ENCODE measurements around the gene RNASET2. TPM values are rescaled to one million over a fixed set of nuclear protein-coding genes. Genes with fewer than 3 reads are reported as not detected.

RNASET2 gene
- total RNA-seq, 2 donors from 2014 or later: 25.8 to 29.3 TPM

- Histone ChIP-seq H3K36me3 (ENCODE audit: control insufficient read depth, insufficient read depth, low read length) (no peaks in the 10 kb centered on the region), H3K4me1 (ENCODE audit: control insufficient read depth, insufficient read depth, low read length) (peaks cover 7% of the 10 kb centered on the region), H3K4me3 (ENCODE audit: low read length) (no peak overlapping the region), H3K27me3 (ENCODE audit: control insufficient read depth, insufficient read depth, low read length, poor library complexity, severe bottlenecking) (no peaks in the 10 kb centered on the region), H3K9ac (ENCODE audit: extremely low read depth, low read length, poor library complexity, severe bottlenecking) (no peak overlapping the region), H3K9me3 (ENCODE audit: control insufficient read depth, low read length) (no peaks in the 10 kb centered on the region), H3K27ac (ENCODE audit: low read depth, low read length) (no peak overlapping the region)
- H3K4me3 Mint-ChIP-seq: no peak overlapping the region
- no peak for DNase-seq
- peaks cover 11% of the 10 kb centered on the region for H3K4me1 Mint-ChIP-seq
- 92 to 98% methylated on average over 9 to 12 of the region's 12 CpGs for WGBS, 2 experiments (ENCODE audit: insufficient coverage in 1 of 2, insufficient read length in 1 of 2)
- H3K27ac Mint-ChIP-seq: no peak overlapping the region
- no peaks in the 10 kb centered on the region for H3K27me3 Mint-ChIP-seq (ENCODE audit: insufficient read depth)
- TF ChIP-seq CTCF (conservative IDR thresholded peaks at IDR 0.05): no peak
- no peaks in the 10 kb centered on the region for H3K9me3 Mint-ChIP-seq
- H3K36me3 Mint-ChIP-seq (ENCODE audit: low read depth): no peaks in the 10 kb centered on the region
Measured at GRCh38 chr6:166926748-166927147, 29.6 kb downstream of the RNASET2 start.

- H3K27me3 Mint-ChIP-seq (ENCODE audit: insufficient read depth): no peaks in the 10 kb centered on the region
- Histone ChIP-seq H3K36me3 (ENCODE audit: control insufficient read depth, insufficient read depth, low read length) (no peaks in the 10 kb centered on the region), H3K27ac (ENCODE audit: low read depth, low read length) (no peak overlapping the region), H3K27me3 (ENCODE audit: control insufficient read depth, insufficient read depth, low read length, poor library complexity, severe bottlenecking) (no peaks in the 10 kb centered on the region), H3K9ac (ENCODE audit: extremely low read depth, low read length, poor library complexity, severe bottlenecking) (no peak overlapping the region), H3K4me1 (ENCODE audit: control insufficient read depth, insufficient read depth, low read length) (peaks cover 7% of the 10 kb centered on the region), H3K4me3 (ENCODE audit: low read length) (no peak overlapping the region), H3K9me3 (ENCODE audit: control insufficient read depth, low read length) (no peaks in the 10 kb centered on the region)
- DNase-seq: no peak
- H3K4me1 Mint-ChIP-seq: peaks cover 11% of the 10 kb centered on the region
- H3K9me3 Mint-ChIP-seq: no peaks in the 10 kb centered on the region
- H3K4me3 Mint-ChIP-seq: no peak overlapping the region
- H3K27ac Mint-ChIP-seq: no peak overlapping the region
- 95 to 98% methylated on average over 17 to 19 of the region's 19 CpGs for WGBS, 2 experiments (ENCODE audit: insufficient coverage in 1 of 2, insufficient read length in 1 of 2)
- no peak for TF ChIP-seq CTCF (conservative IDR thresholded peaks at IDR 0.05)
- H3K36me3 Mint-ChIP-seq (ENCODE audit: low read depth): no peaks in the 10 kb centered on the region
Measured at GRCh38 chr6:166925141-166925996, 31.0 kb downstream of the RNASET2 start.

GRCh38 chr6:166924531-166924930 lies 31.8 kb downstream of the RNASET2 start:
- Histone ChIP-seq H3K4me3 (ENCODE audit: low read length) (no peak overlapping the region), H3K27ac (ENCODE audit: low read depth, low read length) (no peak overlapping the region), H3K27me3 (ENCODE audit: control insufficient read depth, insufficient read depth, low read length, poor library complexity, severe bottlenecking) (no peaks in the 10 kb centered on the region), H3K9me3 (ENCODE audit: control insufficient read depth, low read length) (no peaks in the 10 kb centered on the region), H3K9ac (ENCODE audit: extremely low read depth, low read length, poor library complexity, severe bottlenecking) (no peak overlapping the region), H3K4me1 (ENCODE audit: control insufficient read depth, insufficient read depth, low read length) (peaks cover under 1% of the 10 kb centered on the region), H3K36me3 (ENCODE audit: control insufficient read depth, insufficient read depth, low read length) (no peaks in the 10 kb centered on the region)
- no peak for TF ChIP-seq CTCF (conservative IDR thresholded peaks at IDR 0.05)
- Mint-ChIP-seq H3K27ac (no peak overlapping the region), H3K36me3 (ENCODE audit: low read depth) (no peaks in the 10 kb centered on the region), H3K27me3 (ENCODE audit: insufficient read depth) (no peaks in the 10 kb centered on the region), H3K9me3 (no peaks in the 10 kb centered on the region), H3K4me1 (peaks cover 7% of the 10 kb centered on the region), H3K4me3 (no peak overlapping the region)
- no peak for DNase-seq
- 88 to 92% methylated on average over 6 to 9 of the region's 9 CpGs for WGBS, 2 experiments (ENCODE audit: insufficient coverage in 1 of 2, insufficient read length in 1 of 2)

Data from endodermal cell (in vitro differentiated cells).